CD14-positive monocyte (primary cell): ENCODE data around the gene RNGTT. TPM values are rescaled to one million over a fixed set of nuclear protein-coding genes. Genes with fewer than 3 reads are reported as not detected.
"Not testable (repeated sequence)": the region's sequence is repeated elsewhere in the genome, so short reads cannot be mapped to it uniquely, and the experiment has no call there.

Experiments used
- DNase-seq, 3 donors: peaks; one replicate each; pipeline ENCODE4 v3.0.0-alpha.2; 2011 to 2022
- H2AFZ ChIP-seq: 2 replicates; pipeline ENCODE4 v1.6.0; 2012; ENCODE audit warnings: mild to moderate bottlenecking, low read depth, low read length, inconsistent platforms; ENCODE audit not compliant: insufficient read depth, poor library complexity, severe bottlenecking
- H3K27ac ChIP-seq, 2 donors: 1 replicate in 1 of 2; 2 replicates in 1 of 2; pipeline ENCODE4 v1.5.1; 2012 to 2013; ENCODE audit warnings: low read length in 2 of 2, control low read depth in 1 of 2, inconsistent platforms in 1 of 2, low read depth in 1 of 2, mild to moderate bottlenecking in 1 of 2
- H3K27me3 ChIP-seq, 2 donors: one replicate each; pipeline versions ENCODE4 v1.6.0 to v1.6.1; 2011 to 2013; ENCODE audit warnings: low read length in 2 of 2; ENCODE audit not compliant: control insufficient read depth in 2 of 2, insufficient read depth in 2 of 2
- H3K36me3 ChIP-seq, 2 donors: replicated peaks in 1 of 2; 1 replicate in 1 of 2; 2 replicates in 1 of 2; pipeline versions ENCODE4 v1.5.1 to v1.6.1; 2012 to 2013; ENCODE audit warnings: low read length in 2 of 2, control low read depth in 1 of 2, inconsistent platforms in 1 of 2, mild to moderate bottlenecking in 1 of 2; ENCODE audit not compliant: insufficient read depth in 2 of 2, control insufficient read depth in 1 of 2
- H3K4me1 ChIP-seq, 2 donors: 1 replicate in 1 of 2; 2 replicates in 1 of 2; pipeline versions ENCODE4 v1.5.1 to v1.6.1; 2012 to 2013; ENCODE audit warnings: low read length in 2 of 2, control low read depth in 1 of 2, inconsistent platforms in 1 of 2, mild to moderate bottlenecking in 1 of 2, moderate library complexity in 1 of 2; ENCODE audit not compliant: insufficient read depth in 2 of 2, control insufficient read depth in 1 of 2
- H3K4me2 ChIP-seq: replicated peaks from 2 replicates; pipeline ENCODE3; 2012; ENCODE audit warnings: low read length, moderate library complexity, mild to moderate bottlenecking; ENCODE audit not compliant: poor library complexity, severe bottlenecking; ENCODE audit errors: extremely low read depth
- H3K4me3 ChIP-seq, 3 experiments: fragments of 200-600 bp in 1 of 3; sonication (generic) in 1 of 3; replicated peaks in 1 of 3; 1 replicate in 2 of 3; 2 replicates in 1 of 3; pipeline ENCODE4 v1.5.1; 2011 to 2013; ENCODE audit warnings: low read length in 3 of 3, mild to moderate bottlenecking in 3 of 3, control low read depth in 2 of 3, low read depth in 2 of 3, inconsistent platforms in 1 of 3, moderate library complexity in 1 of 3
- H3K79me2 ChIP-seq: 2 replicates; pipeline ENCODE4 v1.6.0; 2012; ENCODE audit warnings: mild to moderate bottlenecking, control low read depth, inconsistent platforms, low read length, moderate library complexity; ENCODE audit not compliant: insufficient read depth
- H3K9ac ChIP-seq: 2 replicates; pipeline ENCODE4 v1.6.0; 2017; ENCODE audit warnings: low read length, mild to moderate bottlenecking; ENCODE audit not compliant: insufficient read depth, poor library complexity, severe bottlenecking
- H3K9me3 ChIP-seq, 2 donors: replicated peaks in 1 of 2; 1 replicate in 1 of 2; 2 replicates in 1 of 2; pipeline versions ENCODE4 v1.5.1 to v1.6.1; 2012 to 2013; ENCODE audit warnings: low read length in 2 of 2, control low read depth in 1 of 2; ENCODE audit not compliant: control insufficient read depth in 1 of 2, insufficient read depth in 1 of 2
- H4K20me1 ChIP-seq: 2 replicates; pipeline ENCODE4 v1.6.0; 2012; ENCODE audit warnings: mild to moderate bottlenecking, low read length, control low read depth, moderate library complexity; ENCODE audit not compliant: insufficient read depth
- H3K27ac Mint-ChIP-seq, 7 donors: one replicate each; pipeline ENCODE4 v1.8.0; 2020; ENCODE audit warnings: mild to moderate bottlenecking in 7 of 7, mixed read lengths in 7 of 7, moderate library complexity in 6 of 7, inconsistent platforms in 2 of 7
- H3K27me3 Mint-ChIP-seq, 3 donors: one replicate each; pipeline ENCODE4 v1.8.0; 2021 to 2022; ENCODE audit warnings: low read depth in 3 of 3, mild to moderate bottlenecking in 3 of 3, mixed read lengths in 3 of 3, moderate library complexity in 3 of 3, inconsistent platforms in 1 of 3
- H3K36me3 Mint-ChIP-seq, 2 donors: one replicate each; pipeline ENCODE4 v1.8.0; 2020; ENCODE audit warnings: mixed read lengths in 2 of 2, inconsistent platforms in 1 of 2, mild to moderate bottlenecking in 1 of 2
- H3K4me1 Mint-ChIP-seq: one replicate; pipeline ENCODE4 v1.8.0; 2020; ENCODE audit warnings: mild to moderate bottlenecking, mixed read lengths
- H3K4me3 Mint-ChIP-seq, 2 donors: one replicate each; pipeline ENCODE4 v1.8.0; 2020; ENCODE audit warnings: mild to moderate bottlenecking in 2 of 2, mixed read lengths in 2 of 2, moderate library complexity in 1 of 2
- H3K9me3 Mint-ChIP-seq, 7 donors: one replicate each; pipeline ENCODE4 v1.8.0; 2020 to 2022; ENCODE audit warnings: mixed read lengths in 7 of 7, mild to moderate bottlenecking in 6 of 7, moderate library complexity in 6 of 7, inconsistent platforms in 2 of 7
- CTCF ChIP-seq: fragments of 200-600 bp; IDR thresholded peaks from one replicate; pipeline ENCODE4 v1.8.0; 2022; ENCODE audit warnings: antibody characterized with exemption, mild to moderate bottlenecking
- whole genome bisulfite sequencing: methylation state at CpG from one replicate; pipeline ENCODE4 v1.1.5; 2013; ENCODE audit warnings: missing lambda C conversion rate; ENCODE audit not compliant: insufficient coverage; 5-methylcytosine and 5-hydroxymethylcytosine counted together
- intact Hi-C, 2 donors: fragments of 100-400 bp; cut with micrococcal nuclease; formaldehyde crosslinking; loops; one replicate each; pipeline versions ENCODE4 v1.15.0 to v1.15.1; 2023
- polyA plus RNA-seq, 3 donors: library from polyadenylated mRNA; depleted of rRNA in 1 of 3; unstranded in 2 of 3; stranded (reverse) in 1 of 3; fragments of 300-500 nt in 2 of 3; fragments of >200 nt in 1 of 3; fragmentation: Illumina TruSeq in 2 of 3; gene quantifications; 1 replicate in 2 of 3; 2 replicates in 1 of 3; pipeline ENCODE4 v1.2.3, GENCODE V29; 2012 to 2021

The RNGTT gene
- polyA plus RNA-seq, 3 donors: 2.3 to 8.6 (median 5.8) TPM

GRCh38 chr6:88945415-88946008, 17.9 kb downstream of the RNGTT start:
- no peaks in the 10 kb centered on the region for H4K20me1 ChIP-seq
- peaks cover 0 to 7% (median 3%) of the 10 kb centered on the region in 7 donors for H3K9me3 Mint-ChIP-seq
- WGBS: no CpG with 5 or more reads among the region's 7 CpGs
- no peaks in the 10 kb centered on the region for H3K27me3 ChIP-seq
- H3K4me1 ChIP-seq: no peaks in the 10 kb centered on the region
- peaks cover 0 to 2% (median 0%) of the 10 kb centered on the region in 3 donors for H3K27me3 Mint-ChIP-seq
- H3K9me3 ChIP-seq: peaks cover 0 to 4% of the 10 kb centered on the region in 2 donors
- H3K4me3 Mint-ChIP-seq: no peak overlapping the region
- no peak overlapping the region for H3K4me3 ChIP-seq
- no peak for TF ChIP-seq CTCF
- H3K27ac ChIP-seq: no peak overlapping the region
- H2AFZ ChIP-seq: no peak overlapping the region
- no peak overlapping the region for H3K4me2 ChIP-seq
- peaks cover 0 to 6% of the 10 kb centered on the region in 2 donors for H3K36me3 ChIP-seq
- H3K36me3 Mint-ChIP-seq: peaks cover 4 to 14% of the 10 kb centered on the region in 2 donors
- no peak overlapping the region for H3K9ac ChIP-seq
- intact Hi-C loops: no loop called here
- no peak overlapping the region for H3K27ac Mint-ChIP-seq
- no peaks in the 10 kb centered on the region for H3K4me1 Mint-ChIP-seq
- no peak for DNase-seq
- peaks cover 51% of the 10 kb centered on the region for H3K79me2 ChIP-seq

- no peak for TF ChIP-seq CTCF
- DNase-seq: no peak
- no peak overlapping the region for H3K4me3 ChIP-seq
- H3K36me3 Mint-ChIP-seq: peaks cover 62 to 78% of the 10 kb centered on the region in 2 donors
- H2AFZ ChIP-seq: no peak overlapping the region
- H3K4me3 Mint-ChIP-seq: no peak overlapping the region
- H3K4me2 ChIP-seq: no peak overlapping the region
- no peaks in the 10 kb centered on the region for H3K4me1 ChIP-seq
- H3K79me2 ChIP-seq: no peaks in the 10 kb centered on the region
- H3K9me3 Mint-ChIP-seq: peaks cover 14 to 30% (median 22%) of the 10 kb centered on the region in 7 donors
- H3K9me3 ChIP-seq: peaks cover 14 to 26% of the 10 kb centered on the region in 2 donors
- intact Hi-C loops: no loop called here
- H3K27ac Mint-ChIP-seq: no peak overlapping the region
- no peak overlapping the region for H3K27ac ChIP-seq
- no peaks in the 10 kb centered on the region for H3K4me1 Mint-ChIP-seq
- peaks cover 17 to 84% of the 10 kb centered on the region in 2 donors for H3K36me3 ChIP-seq
- WGBS: no CpG with 5 or more reads among the region's 2 CpGs
- H3K27me3 Mint-ChIP-seq: no peaks in the 10 kb centered on the region
- H3K9ac ChIP-seq: no peak overlapping the region
- no peaks in the 10 kb centered on the region for H4K20me1 ChIP-seq
- H3K27me3 ChIP-seq: no peaks in the 10 kb centered on the region
Observed at GRCh38 chr6:88933521-88933920, 29.9 kb downstream of the RNGTT start.

DNA sequence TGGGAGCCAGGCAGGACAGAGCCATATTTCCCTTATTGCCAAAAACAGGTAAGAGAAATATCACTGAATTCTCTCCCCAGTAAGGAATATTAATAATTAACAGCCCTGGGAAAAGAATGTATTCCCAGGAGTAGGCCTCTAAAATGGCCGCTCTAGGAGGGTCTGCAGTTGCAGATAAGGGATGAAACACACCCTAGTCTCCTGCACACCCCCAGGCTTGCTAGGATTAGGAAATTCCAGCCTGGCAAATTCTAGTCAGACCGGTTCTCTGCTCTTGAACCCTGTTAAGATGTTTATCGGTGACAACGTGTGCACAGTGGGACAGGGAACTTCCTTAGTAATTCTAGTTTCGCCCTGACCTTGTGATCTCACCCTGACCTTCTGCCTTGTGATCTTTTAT, 31.4 kb downstream of the RNGTT start:
- DNase-seq, H3K4me2 ChIP-seq, H3K4me3 ChIP-seq, H3K9ac ChIP-seq, H3K4me1 ChIP-seq, H3K27me3 ChIP-seq, intact Hi-C loops, H4K20me1 ChIP-seq, H2AFZ ChIP-seq, H3K4me1 Mint-ChIP-seq, H3K27ac ChIP-seq, H3K79me2 ChIP-seq, H3K4me3 Mint-ChIP-seq, H3K27me3 Mint-ChIP-seq: not testable (repeated sequence)
- Histone ChIP-seq H3K36me3 (peaks cover 22 to 74% of the 10 kb centered on the region in 2 donors), H3K9me3 (peaks cover 14 to 26% of the 10 kb centered on the region in 2 donors)
- WGBS: 100% methylated on average over 4 of the region's 5 CpGs
- peak overlapping the region in 1 of 7 donors; percentile 13 for H3K27ac Mint-ChIP-seq
- H3K36me3 Mint-ChIP-seq: peaks cover 57 to 75% of the 10 kb centered on the region in 2 donors
- H3K9me3 Mint-ChIP-seq: peaks cover 14 to 28% (median 22%) of the 10 kb centered on the region in 7 donors
